IMR-90 (cell line): ENCODE results near the gene TP63. TPM values are rescaled to one million over a fixed set of nuclear protein-coding genes. Genes with fewer than 3 reads are reported as not detected.

Experiments
- ATAC-seq: fragments of 200-7000 bp; cut with Tn5 transposase; 2 replicates; pipeline ENCODE4 v1.9.1; 2020; ENCODE audit warnings: low read depth, mild to moderate bottlenecking, moderate library complexity
- BruUV-seq: library from RNA; stranded (reverse); fragments of 400-500 nt; replicated peaks from 2 replicates; lab custom pipeline; 2021; lab: Mats Ljungman, UMichigan
- CTCF ChIA-PET: fragments of 300-600 bp; formaldehyde crosslinking; extraction: SDS; loops from one replicate; lab custom pipeline; 2021; ENCODE audit warnings: antibody characterized with exemption; lab: Yijun Ruan, JAX
- POLR2A ChIA-PET: fragments of 300-600 bp; sonication (Branson Sonifier 250); formaldehyde crosslinking; loops from one replicate; lab custom pipeline; 2022; ENCODE audit warnings: antibody characterized with exemption; ENCODE audit not compliant: unreplicated experiment; lab: Charles Lee
- DNase-seq: peaks from one replicate; pipeline ENCODE4 v3.0.0; 2013
- H2AFZ ChIP-seq: replicated peaks from 2 replicates; pipeline ENCODE3; 2013; ENCODE audit warnings: low read length, mild to moderate bottlenecking; ENCODE audit not compliant: poor library complexity
- H2AK5ac ChIP-seq: 2 replicates; pipeline ENCODE4 v1.6.1; 2013; ENCODE audit warnings: low read depth, low read length, inconsistent platforms
- H2AK9ac ChIP-seq: replicated peaks from 2 replicates; pipeline ENCODE3; 2013; ENCODE audit warnings: mild to moderate bottlenecking, low read depth, low read length, moderate library complexity; ENCODE audit not compliant: poor library complexity
- H2BK120ac ChIP-seq: 2 replicates; pipeline ENCODE4 v1.6.1; 2013; ENCODE audit warnings: low read depth, low read length, inconsistent platforms
- H2BK15ac ChIP-seq: 3 replicates; pipeline ENCODE4 v1.6.1; 2013; ENCODE audit warnings: low read depth, low read length, inconsistent platforms
- H2BK20ac ChIP-seq: 2 replicates; pipeline ENCODE4 v1.6.1; 2013; ENCODE audit warnings: low read depth, mild to moderate bottlenecking, inconsistent platforms, low read length, moderate library complexity
- H2BK5ac ChIP-seq: 2 replicates; pipeline ENCODE4 v1.6.1; 2013; ENCODE audit warnings: mild to moderate bottlenecking, low read depth, low read length, inconsistent platforms; ENCODE audit not compliant: poor library complexity, severe bottlenecking
- H3K14ac ChIP-seq: replicated peaks from 2 replicates; pipeline ENCODE4 v1.6.1; 2013; ENCODE audit warnings: low read depth, low read length, inconsistent platforms
- H3K18ac ChIP-seq: 2 replicates; pipeline ENCODE4 v1.6.1; 2013; ENCODE audit warnings: low read depth, low read length, control low read depth
- H3K23ac ChIP-seq: 2 replicates; pipeline ENCODE4 v1.6.1; 2013; ENCODE audit warnings: low read depth, low read length, inconsistent platforms
- H3K27ac ChIP-seq: 2 replicates; pipeline ENCODE4 v1.5.1; 2013; ENCODE audit warnings: mild to moderate bottlenecking, control low read depth, low read length; ENCODE audit not compliant: insufficient read depth
- H3K27me3 ChIP-seq: 2 replicates; pipeline ENCODE4 v1.6.1; 2013; ENCODE audit warnings: low read length; ENCODE audit not compliant: control insufficient read depth, insufficient read depth
- H3K36me3 ChIP-seq: 2 replicates; pipeline ENCODE4 v1.6.1; 2013; ENCODE audit warnings: low read length, mixed read lengths; ENCODE audit not compliant: control insufficient read depth, insufficient read depth
- H3K4ac ChIP-seq: 2 replicates; pipeline ENCODE4 v1.6.1; 2013; ENCODE audit warnings: low read depth, low read length, inconsistent platforms
- H3K4me1 ChIP-seq: 2 replicates; pipeline ENCODE4 v1.6.1; 2013; ENCODE audit warnings: low read length, mixed read lengths; ENCODE audit not compliant: control insufficient read depth, insufficient read depth
- H3K4me2 ChIP-seq: 2 replicates; pipeline ENCODE4 v1.6.1; 2013; ENCODE audit warnings: low read depth, mild to moderate bottlenecking, control low read depth, low read length, moderate library complexity
- H3K4me3 ChIP-seq: 2 replicates; pipeline ENCODE4 v1.5.1; 2013; ENCODE audit warnings: low read depth, mild to moderate bottlenecking, control low read depth, low read length, moderate library complexity; ENCODE audit not compliant: insufficient read depth
- H3K56ac ChIP-seq: 2 replicates; pipeline ENCODE4 v1.6.1; 2013; ENCODE audit warnings: low read length, inconsistent platforms; ENCODE audit not compliant: insufficient read depth; ENCODE audit errors: extremely low read depth
- H3K79me1 ChIP-seq, 2 experiments: 2 replicates each; pipeline ENCODE4 v1.6.1; 2013; ENCODE audit warnings: low read length in 2 of 2, inconsistent platforms in 1 of 2, low read depth in 1 of 2
- H3K9ac ChIP-seq: 2 replicates; pipeline ENCODE4 v1.6.1; 2013; ENCODE audit warnings: low read depth, low read length, control low read depth
- H3K9me1 ChIP-seq: 2 replicates; pipeline ENCODE4 v1.6.1; 2013; ENCODE audit warnings: low read length, inconsistent platforms; ENCODE audit not compliant: insufficient read depth
- H3K9me3 ChIP-seq: 2 replicates; pipeline ENCODE4 v1.6.1; 2013; ENCODE audit warnings: low read length; ENCODE audit not compliant: control insufficient read depth, insufficient read depth
- H4K20me1 ChIP-seq: 2 replicates; pipeline ENCODE4 v1.6.1; 2013; ENCODE audit warnings: low read length, inconsistent platforms; ENCODE audit not compliant: insufficient read depth
- H4K5ac ChIP-seq: 2 replicates; pipeline ENCODE4 v1.6.1; 2013; ENCODE audit warnings: mild to moderate bottlenecking, low read depth, low read length, control low read depth
- H4K8ac ChIP-seq, 2 experiments: 2 replicates each; pipeline ENCODE4 v1.6.1; 2013; ENCODE audit warnings: low read depth in 2 of 2, low read length in 2 of 2, control low read depth in 1 of 2, inconsistent platforms in 1 of 2
- H4K91ac ChIP-seq: 2 replicates; pipeline ENCODE4 v1.6.1; 2013; ENCODE audit warnings: low read depth, low read length, inconsistent platforms; ENCODE audit not compliant: insufficient read depth
- CEBPB ChIP-seq: IDR thresholded peaks from 2 replicates; pipeline ENCODE4 v1.6.1; 2012; ENCODE audit warnings: low read depth, low read length, improper control_type of control experiment
- CHD1 ChIP-seq: IDR thresholded peaks from 2 replicates; pipeline ENCODE4 v1.6.1; 2012; ENCODE audit warnings: low read depth, low read length, improper control_type of control experiment
- CTCF ChIP-seq: conservative IDR thresholded peaks from 2 replicates; pipeline ENCODE4 v1.5.1; 2012; ENCODE audit warnings: mild to moderate bottlenecking, low read depth, low read length, improper control_type of control experiment
- MAZ ChIP-seq: IDR thresholded peaks from 2 replicates; pipeline ENCODE4 v1.6.1; 2012; ENCODE audit warnings: low read depth, mild to moderate bottlenecking, low read length, improper control_type of control experiment, moderate library complexity, borderline replicate concordance
- RAD21 ChIP-seq: IDR thresholded peaks from 2 replicates; pipeline ENCODE4 v1.6.1; 2012; ENCODE audit warnings: low read length, improper control_type of control experiment
- RFX5 ChIP-seq: IDR thresholded peaks from 2 replicates; pipeline ENCODE4 v1.8.0; 2012; ENCODE audit warnings: low read depth, mild to moderate bottlenecking, low read length, moderate library complexity
- SMC3 ChIP-seq: fragments of 150-350 bp; IDR thresholded peaks from 2 replicates; pipeline ENCODE4 v1.6.1; 2016; ENCODE audit warnings: low read depth, mild to moderate bottlenecking, antibody characterized with exemption, low read length, moderate library complexity
- USF2 ChIP-seq: fragments of 150-350 bp; IDR thresholded peaks from 2 replicates; pipeline ENCODE4 v1.6.1; 2017; ENCODE audit warnings: mild to moderate bottlenecking, antibody characterized with exemption, low read length, low read depth
- WGBS, 2 experiments: methylation state at CpG; one replicate each; pipeline versions ENCODE4 v1.1.5 to v1.1.7; 2013; ENCODE audit warnings: missing lambda C conversion rate in 2 of 2; ENCODE audit not compliant: insufficient read length in 1 of 2; ENCODE audit errors: extremely low coverage in 2 of 2; 5-methylcytosine and 5-hydroxymethylcytosine counted together
- dilution Hi-C: fragments of 300-500 bp; cut with HindIII; formaldehyde crosslinking; loops from one replicate; pipeline ENCODE4 v1.14.3; 2018; ENCODE audit warnings: low sequenced_read_pairs; ENCODE audit not compliant: unreplicated experiment
- in situ Hi-C: fragments of 300-500 bp; cut with MboI; formaldehyde crosslinking; loops from 3 replicates; pipeline ENCODE4 v1.14.3; 2019; ENCODE audit warnings: low sequenced_read_pairs, inconsistent platforms, mixed read lengths
- intact Hi-C: fragments of 100-400 bp; cut with micrococcal nuclease; formaldehyde crosslinking; loops from 2 replicates; pipeline ENCODE4 v1.10.0; 2022
- polyA plus RNA-seq, 3 experiments: library from polyadenylated mRNA; depleted of rRNA; stranded (reverse); fragments of >200 nt; gene quantifications; 2 replicates each; pipeline ENCODE4 v1.2.3, GENCODE V29; 2012; ENCODE audit warnings: low replicate concordance in 1 of 3
- total RNA-seq: library from RNA; depleted of rRNA; stranded (reverse); fragments of >200 nt; gene quantifications from 2 replicates; pipeline ENCODE4 v1.2.3, GENCODE V29; 2012

TP63 gene
- total and polyA plus RNA-seq, 2 of the 4 experiments (the other 2 are of a cell fraction) = not detected

GRCh38 chr3:189652042-189652441 is 20.9 kb downstream of the TP63 start:
- ChIA-PET CTCF (interaction anchor here (0.6 to 2.7 kb wide), 6 partner anchors 10 to 298 kb away, joined by 3 to 10 read pairs (median 4); no protein-coding TSS in a partner anchor), POLR2A (no interaction called here)
- intact Hi-C loops = loop anchor here (1.0 to 2.0 kb wide), 2 partner anchors 296 to 381 kb away; no protein-coding TSS in a partner anchor

More at GRCh38 chr3:189652042-189652441, 20.9 kb downstream of the TP63 start:
- Histone ChIP-seq H3K9me1 (no peaks in the 10 kb centered on the region), H4K5ac (no peak overlapping the region), H3K4me1 (no peaks in the 10 kb centered on the region), H3K14ac (no peak overlapping the region), H4K20me1 (no peaks in the 10 kb centered on the region), H3K36me3 (no peaks in the 10 kb centered on the region), H3K27me3 (peaks cover 1% of the 10 kb centered on the region; the same call in 1 of the 2 replicates), H2AK5ac (no peak overlapping the region), H2AFZ (no peak overlapping the region), H3K23ac (no peak overlapping the region), H2BK5ac (no peak overlapping the region), H3K56ac (no peak overlapping the region), H3K27ac (no peak overlapping the region), H3K9me3 (no peaks in the 10 kb centered on the region), H2AK9ac (no peak overlapping the region), H3K9ac (no peak overlapping the region), H2BK120ac (no peak overlapping the region), H3K4me2 (no peak overlapping the region), H2BK20ac (no peak overlapping the region), H3K4ac (no peak overlapping the region), H2BK15ac (no peak overlapping the region), H4K91ac (no peak overlapping the region), H4K8ac (no peak overlapping the region), H3K4me3 (no peak overlapping the region), H3K79me1 (no peaks in the 10 kb centered on the region), H3K18ac (no peak overlapping the region)
- DNase-seq (peak; percentile 30), ATAC-seq (peak; percentile 77)
- in situ Hi-C loops = loop anchor here (10.0 kb wide), 1 partner anchor 293 kb away; no protein-coding TSS in a partner anchor
- WGBS, 2 experiments = no CpG with 5 or more reads among the region's 1 CpG
- dilution Hi-C loops = no loop called here
- TF ChIP-seq CHD1 (no peak), USF2 (no peak), CTCF (peak; percentile 58), RAD21 (peak; percentile 72), MAZ (0 out of 2 replicates have a peak, but pooled peaks have one; percentile 18), RFX5 (no peak), SMC3 (peak; percentile 81), CEBPB (no peak)
- BruUV-seq = no TSS peak
